HepG2 (cell line): ENCODE measurements around the gene NID1. TPM values are rescaled to one million over a fixed set of nuclear protein-coding genes. Genes with fewer than 3 reads are reported as not detected.

Experiments
- ATAC-seq: fragments of 200-7000 bp; cut with Tn5 transposase; 3 replicates; pipeline ENCODE4 v1.9.1; 2020; ENCODE audit warnings: mild to moderate bottlenecking, moderate library complexity
- BruUV-seq: library from RNA; stranded (reverse); fragments of 400-500 nt; replicated peaks from 2 replicates; lab custom pipeline; 2021; lab: Mats Ljungman, UMichigan
- CTCF ChIA-PET: fragments of 300-600 bp; formaldehyde crosslinking; extraction: SDS; loops from one replicate; lab custom pipeline; 2021; ENCODE audit warnings: low total read pairs, inconsistent platforms, low intra/inter-chr PET ratio; lab: Yijun Ruan, JAX
- POLR2A ChIA-PET: fragments of 350-600 bp; sonication (Branson Sonifier 250); formaldehyde crosslinking; loops from one replicate; lab custom pipeline; 2020; ENCODE audit warnings: antibody characterized with exemption, inconsistent platforms; lab: Yijun Ruan, JAX
- DNase-seq: peaks from one replicate; pipeline ENCODE4 v3.0.0-alpha.2; 2015; ENCODE audit warnings: low spot score
- FAIRE-seq: peaks from 3 replicates; lab custom pipeline; 2011; peaks lifted over from hg19 to GRCh38; lab: Jason Lieb, UNC
- H2AFZ ChIP-seq: one replicate; pipeline ENCODE4 v1.6.1; 2011; ENCODE audit warnings: low read length, inconsistent platforms
- H3K27ac ChIP-seq: fragments of 300-600 bp; 3 replicates; pipeline ENCODE4 v1.8.0; 2011; ENCODE audit warnings: mixed run types, mild to moderate bottlenecking, mixed read lengths, low read length, inconsistent platforms; ENCODE audit not compliant: insufficient read depth; ENCODE audit errors: extremely low read length
- H3K27me3 ChIP-seq, 2 experiments: fragments of 200-600 bp in 1 of 2; 2 replicates in 1 of 2; 3 replicates in 1 of 2; pipeline versions ENCODE4 v1.6.0 to v1.8.0; 2011; ENCODE audit warnings: low read length in 2 of 2, mild to moderate bottlenecking in 2 of 2, moderate library complexity in 2 of 2, inconsistent platforms in 1 of 2; ENCODE audit not compliant: insufficient read depth in 2 of 2, control insufficient read depth in 1 of 2
- H3K36me3 ChIP-seq, 2 experiments: fragments of 200-600 bp in 1 of 2; replicated peaks in 1 of 2; 2 replicates in 1 of 2; 3 replicates in 1 of 2; pipeline versions ENCODE4 v1.5.1 to v1.8.0; 2011; ENCODE audit warnings: low read length in 2 of 2, inconsistent platforms in 1 of 2; ENCODE audit not compliant: insufficient read depth in 2 of 2, control insufficient read depth in 1 of 2
- H3K4me1 ChIP-seq: 2 replicates; pipeline ENCODE4 v1.5.1; 2012; ENCODE audit warnings: low read length, inconsistent platforms; ENCODE audit not compliant: insufficient read depth
- H3K4me2 ChIP-seq: 2 replicates; pipeline ENCODE4 v1.6.0; 2011; ENCODE audit warnings: low read depth, low read length, inconsistent platforms
- H3K4me3 ChIP-seq, 3 experiments: fragments of 200-600 bp in 1 of 3; sonication (generic), shearing (Covaris generic) in 1 of 3; replicated peaks in 1 of 3; 2 replicates each; pipeline ENCODE4 v1.5.1; 2011 to 2016; ENCODE audit warnings: low read length in 3 of 3, inconsistent platforms in 2 of 3, low read depth in 2 of 3, mild to moderate bottlenecking in 2 of 3, control low read depth in 1 of 3, mixed read lengths in 1 of 3; ENCODE audit not compliant: insufficient read depth in 1 of 3
- H3K79me2 ChIP-seq: one replicate; pipeline ENCODE4 v1.6.1; 2011; ENCODE audit warnings: low read length, inconsistent platforms; ENCODE audit not compliant: insufficient read depth
- H3K9ac ChIP-seq: 2 replicates; pipeline ENCODE4 v1.6.0; 2011; ENCODE audit warnings: mild to moderate bottlenecking, low read depth, low read length, inconsistent platforms; ENCODE audit not compliant: insufficient read depth
- H3K9me3 ChIP-seq: 2 replicates; pipeline ENCODE4 v1.5.1; 2012; ENCODE audit warnings: mild to moderate bottlenecking, low read length
- H4K20me1 ChIP-seq: 2 replicates; pipeline ENCODE4 v1.6.0; 2011; ENCODE audit warnings: inconsistent platforms, mild to moderate bottlenecking, low read length, moderate library complexity; ENCODE audit not compliant: insufficient read depth
- ATF2 ChIP-seq: sonication (generic); formaldehyde crosslinking; IDR thresholded peaks from 2 replicates; pipeline ENCODE4 v1.4.0; 2020; ENCODE audit warnings: missing genetic modification reagents
- ELF3 ChIP-seq: IDR thresholded peaks from 2 replicates; pipeline ENCODE4 v1.6.1; 2016; ENCODE audit warnings: missing genetic modification reagents, missing compliant biosample characterization
- HDAC2 ChIP-seq: sonication (generic); formaldehyde crosslinking; IDR thresholded peaks from 2 replicates; pipeline ENCODE4 v1.4.0; 2020; ENCODE audit warnings: missing genetic modification reagents
- KDM1A ChIP-seq: IDR thresholded peaks from 2 replicates; pipeline ENCODE4 v1.6.1; 2016; ENCODE audit warnings: missing compliant biosample characterization
- NAIF1 ChIP-seq: sonication (generic); formaldehyde crosslinking; IDR thresholded peaks from 2 replicates; pipeline ENCODE4 v1.5.0; 2020; ENCODE audit warnings: mild to moderate bottlenecking, missing genetic modification reagents, borderline replicate concordance
- NPAS2 ChIP-seq: sonication (generic); formaldehyde crosslinking; IDR thresholded peaks from 2 replicates; pipeline ENCODE4 v1.8.0; 2022; ENCODE audit warnings: mild to moderate bottlenecking, missing genetic modification reagents, borderline replicate concordance
- SAFB2 ChIP-seq: sonication (generic); formaldehyde crosslinking; IDR thresholded peaks from 2 replicates; pipeline ENCODE4 v1.5.1; 2020; ENCODE audit warnings: missing genetic modification reagents, low read depth, mild to moderate bottlenecking, borderline replicate concordance
- SIN3A ChIP-seq: IDR thresholded peaks from 2 replicates; pipeline ENCODE4 v1.6.1; 2011; ENCODE audit warnings: low read depth, mild to moderate bottlenecking, control low read depth, low read length, borderline replicate concordance
- SYNCRIP ChIP-seq: fragments of 200-400 bp; formaldehyde crosslinking; IDR thresholded peaks from 2 replicates; pipeline ENCODE4 v1.6.1; 2018; ENCODE audit warnings: mild to moderate bottlenecking, low read depth, low read length; ENCODE audit not compliant: insufficient read depth
- YEATS2 ChIP-seq: sonication (generic); formaldehyde crosslinking; IDR thresholded peaks from 2 replicates; pipeline ENCODE4 v1.4.0; 2020; ENCODE audit warnings: missing genetic modification reagents, borderline replicate concordance
- ZBTB38 ChIP-seq: sonication (generic); formaldehyde crosslinking; IDR thresholded peaks from 2 replicates; pipeline ENCODE4 v1.5.1; 2020; ENCODE audit warnings: mild to moderate bottlenecking, missing genetic modification reagents
- ZKSCAN5 ChIP-seq: sonication (generic); formaldehyde crosslinking; IDR thresholded peaks from 2 replicates; pipeline ENCODE4 v1.5.1; 2020; ENCODE audit warnings: mild to moderate bottlenecking, missing genetic modification reagents
- ZMYM3 ChIP-seq: sonication (generic); formaldehyde crosslinking; IDR thresholded peaks from 2 replicates; pipeline ENCODE4 v1.5.1; 2020; ENCODE audit warnings: mild to moderate bottlenecking, missing genetic modification reagents
- ZNF18 ChIP-seq: sonication (generic); formaldehyde crosslinking; IDR thresholded peaks from 2 replicates; pipeline ENCODE4 v1.8.0; 2022; ENCODE audit warnings: mild to moderate bottlenecking, missing genetic modification reagents; ENCODE audit not compliant: insufficient replicate concordance
- ZNF33B ChIP-seq: sonication (generic); formaldehyde crosslinking; IDR thresholded peaks from 2 replicates; pipeline ENCODE4 v1.5.1; 2020; ENCODE audit warnings: mild to moderate bottlenecking, missing genetic modification reagents
- ZNF724P ChIP-seq: sonication (generic); formaldehyde crosslinking; IDR thresholded peaks from 2 replicates; pipeline ENCODE4 v1.8.0; 2022; ENCODE audit warnings: missing genetic modification reagents, borderline replicate concordance
- WGBS: methylation state at CpG from one replicate; pipeline ENCODE4 v1.1.6; 2017; ENCODE audit warnings: low lambda C conversion rate; 5-methylcytosine and 5-hydroxymethylcytosine counted together
- in situ Hi-C: cut with HindIII; loops from 2 replicates; pipeline ENCODE4 v1.10.0; 2017; ENCODE audit warnings: low pct_unique_long_range_greater_than_20kb; ENCODE audit not compliant: extremely low pct_ligation_motif_present
- intact Hi-C: fragments of 100-400 bp; cut with micrococcal nuclease; formaldehyde crosslinking; loops from one replicate; pipeline ENCODE4 v1.10.0; 2022; ENCODE audit not compliant: unreplicated experiment
- polyA plus RNA-seq, 8 experiments: library from polyadenylated mRNA; depleted of rRNA in 3 of 8; stranded (reverse) in 7 of 8; unstranded in 1 of 8; fragments of >200 nt; fragmentation: Illumina TruSeq in 4 of 8; extraction: Trizol in 4 of 8; gene quantifications; 2 replicates each; pipeline versions ENCODE4 v1.2.1 to v1.2.3, GENCODE V29; 2011 to 2016; ENCODE audit warnings: low read depth in 4 of 8, missing spikeins in 1 of 8, mixed read lengths in 1 of 8; ENCODE audit not compliant: insufficient read depth in 1 of 8
- total RNA-seq, 5 experiments: library from RNA; depleted of rRNA; stranded (reverse); fragments of >200 nt; fragmentation: Illumina TruSeq; extraction: Trizol; gene quantifications; 2 replicates each; pipeline ENCODE4 v1.2.3, GENCODE V29; 2016; ENCODE audit warnings: low read depth in 1 of 5

NID1 gene
- total and polyA plus RNA-seq, 2 of the 13 experiments (the other 11 are each of a cell fraction or from before 2014, with no cell fraction given), result 50.2 to 56.1 TPM

- intact Hi-C loops (no loop called here), in situ Hi-C loops (no loop called here)
- Histone ChIP-seq H3K9me3 (no peaks in the 10 kb centered on the region), H3K4me1 (peaks cover 20% of the 10 kb centered on the region), H3K27me3 (peaks cover 0 to 10% of the 10 kb centered on the region in 2 experiments; a peak in 2 of 5 replicates), H3K9ac (no peak overlapping the region), H3K4me2 (peak overlapping the region; percentile 32), H3K36me3 (no peaks in the 10 kb centered on the region), H3K27ac (no peak overlapping the region), H4K20me1 (no peaks in the 10 kb centered on the region), H3K79me2 (no peaks in the 10 kb centered on the region), H3K4me3 (no peak overlapping the region), H2AFZ (no peak overlapping the region)
- DNase-seq (no peak), ATAC-seq (no peak), FAIRE-seq (no peak)
- CTCF ChIA-PET, result no interaction called here
- POLR2A ChIA-PET, result no interaction called here
- BruUV-seq, result no TSS peak
- WGBS, result 48% methylated on average over 3 of the region's 3 CpGs
- TF ChIP-seq NPAS2 (CRISPR knock-in tag) (no peak), ELF3 (no peak), NAIF1 (no peak), ZNF18 (CRISPR knock-in tag) (no peak), YEATS2 (CRISPR knock-in tag) (no peak), ATF2 (CRISPR knock-in tag) (no peak), KDM1A (CRISPR knock-in tag) (peak; percentile 33; the same call in 1 of the 2 replicates), ZNF724P (no peak), SYNCRIP (no peak), HDAC2 (CRISPR knock-in tag) (0 out of 2 replicates have a peak, but pooled peaks have one; percentile 13), ZNF33B (CRISPR knock-in tag) (no peak), ZBTB38 (no peak), ZKSCAN5 (CRISPR knock-in tag) (no peak), ZMYM3 (CRISPR knock-in tag) (peak; percentile 36; the same call in 1 of the 2 replicates), SAFB2 (CRISPR knock-in tag) (no peak), SIN3A (no peak)
Measured at GRCh38 chr1:236084386-236084730, 19.5 kb upstream of the NID1 start.
